ENCODE measurements around the gene MPND.

MPND gene

DNA sequence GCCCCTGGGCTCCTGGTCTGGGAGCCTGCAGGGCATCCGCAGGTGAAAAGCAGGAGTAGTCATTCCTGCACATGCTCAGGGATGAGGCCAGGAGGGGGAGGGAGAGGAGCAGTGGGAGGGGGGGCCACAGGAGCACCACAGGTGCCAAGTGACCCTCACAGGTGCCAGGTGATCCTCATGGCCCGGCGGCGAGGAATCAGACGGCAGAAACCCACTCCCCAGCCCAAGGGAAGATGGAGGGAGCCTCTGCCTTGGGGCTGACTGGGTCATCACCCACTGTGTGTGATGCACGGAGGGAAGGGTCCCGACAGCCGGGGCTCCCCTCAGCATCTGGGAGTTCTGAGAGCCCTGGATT is 29.6 kb downstream of the MPND start:
- no peak overlapping the region; the same call in 1 of the 2 replicates for H3K4me3 ChIP-seq
- H3K27me3 ChIP-seq: no peaks in the 10 kb centered on the region
- peaks cover 6% of the 10 kb centered on the region; the same call in 1 of the 2 replicates for H3K36me3 ChIP-seq
- peak overlapping the region; percentile 71 for H3K9ac ChIP-seq
- H3K9me3 ChIP-seq: no peaks in the 10 kb centered on the region
- peaks cover 100% of the 10 kb centered on the region for H3K4me1 ChIP-seq
- no peak for TF ChIP-seq Cebpa-rat (IDR thresholded peaks at IDR 0.05)
- H3K4me2 ChIP-seq: peak overlapping the region; percentile 100
- H4K20me1 ChIP-seq: peaks cover 100% of the 10 kb centered on the region
- peak overlapping the region; percentile 85; the same call in 1 of the 2 replicates for H3K27ac ChIP-seq

DNA sequence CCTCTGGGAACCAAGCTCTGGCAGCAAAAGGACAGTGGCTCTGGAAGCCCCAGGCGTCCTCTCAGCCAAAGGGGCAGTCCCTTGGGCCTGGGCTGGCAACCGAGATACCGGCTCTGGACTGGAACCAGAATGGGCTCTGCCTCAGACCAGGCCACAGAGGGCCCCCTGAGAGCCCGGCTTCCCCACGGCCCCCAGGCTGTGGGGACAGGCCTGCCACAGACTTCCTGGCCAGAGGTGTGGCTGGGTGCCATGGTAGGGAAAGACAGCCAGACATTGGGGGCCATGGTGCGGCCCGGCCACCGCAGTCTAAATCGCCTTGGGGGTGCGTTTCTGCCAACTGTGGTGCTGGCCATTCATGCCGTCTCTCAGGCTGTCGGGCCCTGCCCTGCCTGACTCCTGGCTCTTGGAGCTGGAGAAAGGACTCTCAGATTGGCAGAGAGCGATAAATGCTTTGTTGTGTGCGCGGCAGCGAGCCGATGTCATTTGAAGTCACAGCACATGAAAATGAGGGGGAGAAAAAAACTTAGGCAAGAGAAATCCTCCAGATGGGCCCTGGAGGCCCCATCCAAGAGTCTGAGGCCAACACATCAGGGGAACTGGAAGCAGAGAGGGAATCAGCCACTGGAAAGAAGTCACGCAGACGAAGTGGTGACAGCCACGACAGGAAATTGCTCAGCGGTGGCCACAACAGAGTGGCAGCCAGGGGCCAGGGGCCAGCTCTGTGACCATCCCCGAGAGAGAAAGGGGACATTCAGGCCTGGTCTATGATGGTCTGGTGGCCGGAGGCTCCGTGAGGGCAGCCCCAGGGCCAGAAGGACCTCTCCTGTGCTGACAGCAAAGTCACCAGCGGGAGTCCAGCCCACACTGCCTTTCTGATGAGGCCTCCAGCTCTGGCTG is 30.5 kb downstream of the MPND start:
- Histone ChIP-seq H3K9me3 (no peaks in the 10 kb centered on the region), H4K20me1 (peaks cover 100% of the 10 kb centered on the region), H3K27me3 (no peaks in the 10 kb centered on the region), H3K4me3 (peak overlapping the region; percentile 61), H3K36me3 (peaks cover 6% of the 10 kb centered on the region; the same call in 1 of the 2 replicates), H3K4me2 (peak overlapping the region; percentile 100), H3K9ac (peak overlapping the region; percentile 71), H3K4me1 (peaks cover 100% of the 10 kb centered on the region), H3K27ac (peak overlapping the region; percentile 85)
- no peak for TF ChIP-seq Cebpa-rat (IDR thresholded peaks at IDR 0.05)

DNA sequence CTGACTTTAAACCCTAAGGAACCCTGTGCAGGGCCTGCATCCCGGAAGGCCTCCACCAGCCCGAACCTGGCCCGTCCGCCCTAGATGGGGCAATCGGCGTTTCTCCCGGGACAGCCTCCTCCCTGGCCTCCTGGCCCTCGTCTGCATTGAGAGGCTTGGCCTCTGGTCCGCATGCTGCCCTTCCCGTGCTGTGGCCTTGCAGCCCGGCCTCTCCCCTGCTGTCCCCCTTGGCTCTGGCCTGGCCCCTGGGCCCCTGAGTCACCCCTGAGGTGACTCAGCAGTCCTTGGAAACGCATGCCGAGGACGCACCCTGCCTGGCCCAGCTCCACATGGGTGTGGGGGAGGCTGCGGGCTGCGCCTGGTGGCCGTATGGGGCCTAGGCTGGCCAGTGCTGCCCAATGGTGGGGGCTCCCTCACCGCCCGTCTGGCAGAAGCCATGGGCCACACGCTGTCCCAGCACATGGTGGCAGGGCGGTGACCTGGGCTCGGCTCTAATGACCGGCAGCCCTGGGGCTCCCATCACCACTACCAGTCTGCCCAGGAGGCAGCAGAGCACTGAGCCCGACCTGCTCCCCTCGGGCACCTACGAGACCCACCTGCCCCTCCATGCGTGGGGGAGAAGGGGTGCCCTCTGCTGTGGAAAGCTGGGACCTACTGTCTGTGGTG is 31.3 kb downstream of the MPND start:
- H3K9me3 ChIP-seq: no peaks in the 10 kb centered on the region
- H4K20me1 ChIP-seq: peaks cover 100% of the 10 kb centered on the region
- H3K36me3 ChIP-seq: peaks cover 6% of the 10 kb centered on the region; the same call in 1 of the 2 replicates
- H3K27ac ChIP-seq: peak overlapping the region; percentile 85
- peak overlapping the region; percentile 100 for H3K4me2 ChIP-seq
- H3K9ac ChIP-seq: peak overlapping the region; percentile 71
- peaks cover 100% of the 10 kb centered on the region for H3K4me1 ChIP-seq
- no peaks in the 10 kb centered on the region for H3K27me3 ChIP-seq
- TF ChIP-seq Cebpa-rat (IDR thresholded peaks at IDR 0.05): no peak
- peak overlapping the region; percentile 61 for H3K4me3 ChIP-seq

DNA sequence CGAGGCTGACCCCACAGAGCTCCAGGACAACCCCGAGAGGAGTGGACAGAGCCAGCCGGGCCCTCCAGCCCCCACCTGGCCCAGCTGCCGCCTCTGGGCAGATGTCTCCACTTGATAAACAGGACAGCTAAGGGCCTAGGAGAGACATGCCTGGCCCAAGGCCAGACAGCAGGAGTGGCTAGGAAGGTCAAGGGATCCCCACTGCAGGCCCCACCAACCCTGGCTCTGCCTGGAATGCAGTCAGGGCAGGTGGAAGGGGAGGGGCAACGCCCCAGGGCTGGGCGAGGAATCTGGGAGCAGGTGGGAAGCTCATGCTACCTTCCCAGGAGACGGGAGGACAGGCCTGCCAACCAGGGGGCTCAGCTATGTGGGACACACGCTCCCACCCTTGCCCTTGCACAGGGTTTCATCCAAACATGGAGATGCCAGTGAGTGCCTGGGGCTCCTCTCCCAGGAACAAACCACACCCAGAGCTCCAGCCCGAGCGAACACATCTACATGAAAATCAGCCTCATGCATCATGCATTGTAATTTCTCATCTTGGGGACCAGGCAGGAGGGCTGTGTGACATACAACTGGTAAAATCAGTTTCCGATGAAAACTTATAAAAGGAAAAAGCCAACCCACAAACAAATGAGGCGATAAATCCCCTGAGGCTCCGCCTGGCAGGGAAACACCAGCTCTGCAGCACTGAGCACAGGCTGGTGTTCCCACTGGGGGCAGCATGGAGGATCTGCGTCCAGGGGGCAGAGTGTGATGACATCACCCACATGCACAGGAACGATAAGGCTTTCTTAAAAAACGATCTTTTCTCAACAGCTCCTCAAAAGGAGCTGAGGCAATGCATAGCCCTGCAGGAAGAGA is 32.0 kb downstream of the MPND start:
- Histone ChIP-seq H3K4me2 (peak overlapping the region; percentile 100), H3K27ac (peak overlapping the region; percentile 85), H3K4me1 (peaks cover 100% of the 10 kb centered on the region), H4K20me1 (peaks cover 100% of the 10 kb centered on the region), H3K27me3 (no peaks in the 10 kb centered on the region), H3K9me3 (no peaks in the 10 kb centered on the region), H3K4me3 (peak overlapping the region; percentile 61), H3K36me3 (peaks cover 6% of the 10 kb centered on the region; the same call in 1 of the 2 replicates), H3K9ac (peak overlapping the region; percentile 71)
- peak; percentile 42; the same call in 1 of the 2 replicates for TF ChIP-seq Cebpa-rat (IDR thresholded peaks at IDR 0.05)

DNA sequence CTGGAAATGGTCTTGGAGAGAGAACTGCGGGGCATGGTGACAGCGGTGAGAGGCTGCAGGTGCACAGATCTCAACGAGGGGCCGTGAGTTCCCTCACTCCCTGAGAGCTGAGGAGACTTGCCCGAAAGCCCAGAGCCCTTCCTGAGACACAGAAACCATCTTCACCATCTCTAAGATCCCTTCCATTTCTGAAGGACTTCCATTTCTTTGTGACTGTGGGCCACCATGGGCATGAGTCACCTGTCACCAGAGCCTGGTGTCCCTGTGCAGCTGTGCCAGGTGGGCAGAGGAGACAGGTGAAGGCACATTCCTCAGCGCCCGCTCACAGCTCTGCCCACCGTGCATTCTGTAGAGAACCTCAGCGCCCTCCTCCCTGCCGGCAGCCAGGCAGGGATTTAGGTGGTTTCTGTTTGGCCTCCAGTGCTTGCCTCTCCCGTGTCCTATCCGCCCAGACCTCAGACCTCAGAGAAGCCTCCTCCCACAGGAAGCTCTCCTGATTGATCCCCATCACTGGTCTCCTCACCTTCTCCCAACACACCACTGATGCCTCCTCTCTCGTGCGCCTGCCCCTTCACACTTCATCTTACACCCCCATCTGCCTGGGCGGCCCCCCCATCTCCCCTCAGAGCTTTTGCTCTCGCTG is 32.8 kb downstream of the MPND start:
- Histone ChIP-seq H4K20me1 (peaks cover 100% of the 10 kb centered on the region), H3K9ac (peak overlapping the region; percentile 68), H3K4me2 (peak overlapping the region; percentile 100), H3K36me3 (peaks cover 2% of the 10 kb centered on the region; the same call in 1 of the 2 replicates), H3K4me1 (peaks cover 100% of the 10 kb centered on the region), H3K27ac (peak overlapping the region; percentile 59), H3K27me3 (no peaks in the 10 kb centered on the region), H3K4me3 (peak overlapping the region; percentile 61), H3K9me3 (no peaks in the 10 kb centered on the region)
- TF ChIP-seq Cebpa-rat (IDR thresholded peaks at IDR 0.05): no peak

DNA sequence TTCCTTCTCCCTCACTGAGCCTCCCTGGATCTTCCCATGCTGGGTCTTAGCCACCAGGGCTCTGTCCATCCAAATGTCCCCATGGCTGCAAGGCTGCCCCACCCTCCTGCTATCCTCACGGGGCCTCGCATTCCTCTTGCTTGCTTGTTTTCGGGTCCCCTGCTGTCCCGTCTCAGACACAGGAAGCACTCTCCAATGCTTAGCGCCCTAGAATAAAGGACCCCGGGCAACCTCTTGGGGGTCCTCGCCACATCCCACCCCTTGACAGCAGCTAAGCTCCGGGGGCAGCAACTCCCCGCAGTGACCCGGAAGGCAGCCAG is 33.3 kb downstream of the MPND start:
- no peak for TF ChIP-seq Cebpa-rat (IDR thresholded peaks at IDR 0.05)
- peaks cover 100% of the 10 kb centered on the region for H3K4me1 ChIP-seq
- peak overlapping the region; percentile 61; the same call in 1 of the 2 replicates for H3K4me3 ChIP-seq
- H3K9me3 ChIP-seq: no peaks in the 10 kb centered on the region
- H3K36me3 ChIP-seq: no peaks in the 10 kb centered on the region; the same call in 1 of the 2 replicates
- no peaks in the 10 kb centered on the region for H3K27me3 ChIP-seq
- H4K20me1 ChIP-seq: peaks cover 100% of the 10 kb centered on the region
- peak overlapping the region; percentile 59 for H3K27ac ChIP-seq
- H3K4me2 ChIP-seq: peak overlapping the region; percentile 100
- peak overlapping the region; percentile 68 for H3K9ac ChIP-seq

DNA sequence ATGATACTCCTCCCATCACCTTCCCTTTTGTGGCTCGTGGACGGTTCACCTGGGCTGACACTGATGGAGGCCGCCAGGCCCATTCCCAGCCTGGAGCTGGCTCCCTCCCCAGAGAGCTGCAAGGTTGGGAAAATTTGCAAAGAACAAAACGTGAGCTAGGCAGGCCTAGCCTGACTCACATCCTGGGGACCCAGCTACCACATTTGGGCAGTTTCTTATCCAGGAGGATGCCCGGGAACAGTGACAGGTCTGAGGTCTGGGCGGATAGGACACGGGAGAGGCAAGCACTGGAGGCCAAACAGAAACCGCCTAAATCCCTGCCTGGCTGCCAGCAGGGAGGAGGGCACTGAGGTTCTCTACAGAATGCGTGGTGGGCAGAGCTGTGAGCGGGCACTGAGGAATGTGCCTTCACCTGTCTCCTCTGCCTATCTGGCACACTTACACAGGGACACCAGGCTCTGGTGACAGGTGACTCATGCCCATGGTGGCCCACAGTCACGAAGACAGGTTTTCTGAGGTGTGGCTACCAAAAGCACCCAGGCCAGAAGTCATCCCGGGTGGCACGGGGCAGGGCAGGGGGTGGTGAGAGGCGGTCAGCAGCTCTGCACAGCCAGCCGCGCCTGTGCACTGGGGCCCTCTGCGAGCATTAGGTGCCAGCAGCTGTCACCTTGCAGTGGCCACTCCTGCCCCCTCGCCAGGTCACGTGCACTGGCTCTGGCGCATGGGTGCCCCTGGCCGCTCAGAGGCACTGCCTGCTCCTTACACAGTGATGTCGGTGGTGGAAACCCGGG is 33.8 kb downstream of the MPND start:
- TF ChIP-seq Cebpa-rat (IDR thresholded peaks at IDR 0.05): no peak
- Histone ChIP-seq H3K27ac (peak overlapping the region; percentile 59; the same call in 1 of the 2 replicates), H3K4me2 (peak overlapping the region; percentile 100), H3K27me3 (no peaks in the 10 kb centered on the region), H4K20me1 (peaks cover 100% of the 10 kb centered on the region), H3K36me3 (no peaks in the 10 kb centered on the region), H3K9me3 (no peaks in the 10 kb centered on the region), H3K4me3 (peak overlapping the region; percentile 61; the same call in 1 of the 2 replicates), H3K4me1 (peaks cover 100% of the 10 kb centered on the region), H3K9ac (peak overlapping the region; percentile 68)

DNA sequence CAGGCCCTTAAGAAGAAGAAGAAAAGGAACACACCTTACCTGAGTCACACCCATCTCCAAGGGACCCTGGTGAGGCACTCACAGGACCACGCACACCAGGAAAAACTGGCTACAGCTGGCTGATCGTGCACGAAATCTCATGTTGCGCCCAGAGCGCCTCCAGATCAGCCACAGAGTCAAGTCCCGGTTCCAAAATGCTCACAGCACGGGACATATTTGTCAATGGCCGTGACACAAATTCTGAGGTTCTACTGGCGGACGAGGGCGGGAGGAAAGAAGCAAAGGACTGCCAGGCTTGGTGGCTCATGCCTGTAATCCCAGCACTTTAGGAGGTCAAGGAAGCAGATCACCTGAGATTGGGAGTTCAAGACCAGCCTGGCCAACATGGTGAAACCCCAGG is 35.5 kb downstream of the MPND start:
- peaks cover 92% of the 10 kb centered on the region for H3K4me1 ChIP-seq
- no peaks in the 10 kb centered on the region for H3K27me3 ChIP-seq
- H3K27ac ChIP-seq: no peak overlapping the region
- peak overlapping the region; percentile 100 for H3K4me2 ChIP-seq
- no peak overlapping the region for H3K4me3 ChIP-seq
- H3K9ac ChIP-seq: no peak overlapping the region
- no peak for TF ChIP-seq Cebpa-rat (IDR thresholded peaks at IDR 0.05)
- H3K36me3 ChIP-seq: peaks cover 7% of the 10 kb centered on the region
- H3K9me3 ChIP-seq: no peaks in the 10 kb centered on the region
- H4K20me1 ChIP-seq: peaks cover 100% of the 10 kb centered on the region
